Measurements from ENCODE around the gene CDH23. TPM values are rescaled to one million over a fixed set of nuclear protein-coding genes. Genes with fewer than 3 reads are reported as not detected.

CDH23 gene
- total and polyA plus RNA-seq, 7 donors = 1.00 to 3.8 (median 1.9) TPM

GRCh38 chr10:71737834-71738197 is 341.1 kb downstream of the CDH23 start:
- Histone ChIP-seq H3K9me3 (no peaks in the 10 kb centered on the region), H3K4me1 (peaks cover 17% of the 10 kb centered on the region), H3K27ac (no peak overlapping the region), H3K36me3 (ENCODE audit: insufficient read depth in 1 of 2, low read depth in 1 of 2) (no peaks in the 10 kb centered on the region), H3K27me3 (ENCODE audit: insufficient read depth in 3 of 3, low read length in 2 of 3) (no peaks in the 10 kb centered on the region), H3K4me3 (no peak overlapping the region)
- intact Hi-C loops (cut with DNase I) = no loop called here
- WGBS, 3 donors = 61 to 74% (median 73%) methylated on average over 3 of the region's 3 CpGs
- TF ChIP-seq, protein P1, sequence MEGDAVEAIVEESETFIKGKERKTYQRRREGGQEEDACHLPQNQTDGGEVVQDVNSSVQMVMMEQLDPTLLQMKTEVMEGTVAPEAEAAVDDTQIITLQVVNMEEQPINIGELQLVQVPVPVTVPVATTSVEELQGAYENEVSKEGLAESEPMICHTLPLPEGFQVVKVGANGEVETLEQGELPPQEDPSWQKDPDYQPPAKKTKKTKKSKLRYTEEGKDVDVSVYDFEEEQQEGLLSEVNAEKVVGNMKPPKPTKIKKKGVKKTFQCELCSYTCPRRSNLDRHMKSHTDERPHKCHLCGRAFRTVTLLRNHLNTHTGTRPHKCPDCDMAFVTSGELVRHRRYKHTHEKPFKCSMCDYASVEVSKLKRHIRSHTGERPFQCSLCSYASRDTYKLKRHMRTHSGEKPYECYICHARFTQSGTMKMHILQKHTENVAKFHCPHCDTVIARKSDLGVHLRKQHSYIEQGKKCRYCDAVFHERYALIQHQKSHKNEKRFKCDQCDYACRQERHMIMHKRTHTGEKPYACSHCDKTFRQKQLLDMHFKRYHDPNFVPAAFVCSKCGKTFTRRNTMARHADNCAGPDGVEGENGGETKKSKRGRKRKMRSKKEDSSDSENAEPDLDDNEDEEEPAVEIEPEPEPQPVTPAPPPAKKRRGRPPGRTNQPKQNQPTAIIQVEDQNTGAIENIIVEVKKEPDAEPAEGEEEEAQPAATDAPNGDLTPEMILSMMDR (IDR thresholded peaks at IDR 0.05) = no peak
- ATAC-seq = no peak
- no peak for DNase-seq

DNA sequence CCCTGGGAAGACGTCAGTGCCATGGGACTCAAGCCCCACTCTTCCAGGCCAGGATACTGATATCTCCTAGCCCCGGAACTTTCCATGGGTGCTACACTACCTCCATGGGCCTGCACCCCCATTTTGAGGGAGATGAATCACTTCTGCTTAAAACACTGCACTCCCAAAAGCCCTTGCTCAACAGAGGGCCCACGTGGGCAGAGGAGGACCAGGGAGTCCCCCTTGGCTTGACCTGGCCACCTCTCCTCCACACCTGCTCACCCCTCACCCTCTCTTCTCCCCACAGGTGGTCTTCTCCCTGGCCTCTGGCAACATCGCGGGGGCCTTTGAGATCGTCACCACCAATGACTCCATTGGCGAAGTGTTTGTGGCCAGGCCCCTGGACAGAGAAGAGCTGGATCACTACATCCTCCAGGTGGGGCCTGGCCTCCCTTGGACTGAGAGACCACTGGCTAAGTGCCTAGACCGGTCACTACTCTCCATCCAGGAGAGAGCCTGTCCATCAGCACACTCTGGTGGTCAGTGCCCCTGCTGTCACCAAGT is 342.7 kb downstream of the CDH23 start:
- H3K36me3 ChIP-seq (ENCODE audit: insufficient read depth in 1 of 2, low read depth in 1 of 2) = no peaks in the 10 kb centered on the region
- H3K4me3 ChIP-seq = no peak overlapping the region
- H3K27me3 ChIP-seq (ENCODE audit: insufficient read depth in 3 of 3, low read length in 2 of 3) = no peaks in the 10 kb centered on the region
- peak overlapping the region; percentile 4 for H3K27ac ChIP-seq
- peaks cover 17% of the 10 kb centered on the region for H3K4me1 ChIP-seq
- TF ChIP-seq, protein P1 (IDR thresholded peaks at IDR 0.05) = no peak
- no peak for DNase-seq
- no peak for ATAC-seq
- intact Hi-C loops (cut with DNase I) = no loop called here
- H3K9me3 ChIP-seq = no peaks in the 10 kb centered on the region
- 93 to 97% (median 94%) methylated on average over 8 of the region's 8 CpGs for WGBS, 3 donors

- Histone ChIP-seq H3K27me3 (ENCODE audit: insufficient read depth in 3 of 3, low read length in 2 of 3) (no peaks in the 10 kb centered on the region), H3K9me3 (no peaks in the 10 kb centered on the region), H3K36me3 (ENCODE audit: insufficient read depth in 1 of 2, low read depth in 1 of 2) (no peaks in the 10 kb centered on the region), H3K4me3 (no peak overlapping the region), H3K27ac (no peak overlapping the region), H3K4me1 (peaks cover 17% of the 10 kb centered on the region)
- 31 to 65% (median 42%) methylated on average over 9 of the region's 9 CpGs for WGBS, 3 donors
- DNase-seq (no peak), ATAC-seq (peak in 3 of 4 donors; percentile 45 to 55 (median 53))
- intact Hi-C loops (cut with DNase I) = no loop called here
- TF ChIP-seq, protein P1 (IDR thresholded peaks at IDR 0.05) = no peak
These were observed 343.4 kb downstream of the CDH23 start for GRCh38 chr10:71740069-71740653.

GRCh38 chr10:71741029-71741428 is 344.3 kb downstream of the CDH23 start:
- no peak for DNase-seq
- intact Hi-C loops (cut with DNase I) = no loop called here
- H3K36me3 ChIP-seq (ENCODE audit: insufficient read depth in 1 of 2, low read depth in 1 of 2) = no peaks in the 10 kb centered on the region
- no peaks in the 10 kb centered on the region for H3K27me3 ChIP-seq (ENCODE audit: insufficient read depth in 3 of 3, low read length in 2 of 3)
- no peak overlapping the region for H3K4me3 ChIP-seq
- TF ChIP-seq, protein P1 (IDR thresholded peaks at IDR 0.05) = no peak
- H3K4me1 ChIP-seq = peaks cover 10% of the 10 kb centered on the region
- no peaks in the 10 kb centered on the region for H3K9me3 ChIP-seq
- WGBS, 3 donors = 70 to 83% (median 80%) methylated on average over 4 of the region's 4 CpGs
- H3K27ac ChIP-seq = no peak overlapping the region
- no peak for ATAC-seq

- Histone ChIP-seq H3K27me3 (ENCODE audit: insufficient read depth in 3 of 3, low read length in 2 of 3) (no peaks in the 10 kb centered on the region), H3K9me3 (no peaks in the 10 kb centered on the region), H3K36me3 (ENCODE audit: insufficient read depth in 1 of 2, low read depth in 1 of 2) (no peaks in the 10 kb centered on the region), H3K4me1 (peaks cover 9% of the 10 kb centered on the region), H3K4me3 (no peak overlapping the region), H3K27ac (no peak overlapping the region)
- TF ChIP-seq, protein P1 (IDR thresholded peaks at IDR 0.05) = no peak
- 96 to 97% (median 97%) methylated on average over 20 of the region's 20 CpGs for WGBS, 3 donors
- no peak for DNase-seq
- intact Hi-C loops (cut with DNase I) = no loop called here
- ATAC-seq = no peak
These were observed 345.0 kb downstream of the CDH23 start for GRCh38 chr10:71741671-71742070.

Measured in psoas muscle (tissue), 8 donors.